HG03135 (cell line): ENCODE data around the gene GCN1.
A peak's percentile ranks its signal among the peaks of the same experiment; 100 is the strongest.

Experiments used
- ATAC-seq: cut with Tn5 transposase; IDR thresholded peaks from one replicate; pipeline ENCODE4 v1.9.1; 2021; ENCODE audit warnings: mild to moderate bottlenecking, moderate library complexity; ENCODE audit not compliant: unreplicated experiment

GCN1 gene

DNA sequence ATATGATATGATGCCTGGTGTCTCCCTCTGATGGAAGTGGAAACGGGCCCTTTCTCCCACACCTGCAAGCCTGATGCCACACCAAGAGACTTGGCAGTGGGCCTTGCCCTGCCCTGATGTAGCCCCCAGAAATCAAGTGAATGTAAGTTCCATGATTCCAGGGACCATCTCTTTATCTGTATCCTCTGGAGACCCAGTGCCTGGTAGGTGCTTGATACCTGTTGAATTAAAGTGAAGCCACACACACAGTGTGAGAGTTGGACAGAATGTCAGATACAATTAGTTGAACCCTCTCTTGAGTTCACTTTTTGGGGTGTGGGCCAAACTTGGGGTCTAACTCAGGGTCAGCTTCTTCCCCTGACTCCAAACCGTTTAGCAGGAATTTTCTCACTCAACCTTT is 73.2 kb downstream of the GCN1 start:
- no peak for ATAC-seq

DNA sequence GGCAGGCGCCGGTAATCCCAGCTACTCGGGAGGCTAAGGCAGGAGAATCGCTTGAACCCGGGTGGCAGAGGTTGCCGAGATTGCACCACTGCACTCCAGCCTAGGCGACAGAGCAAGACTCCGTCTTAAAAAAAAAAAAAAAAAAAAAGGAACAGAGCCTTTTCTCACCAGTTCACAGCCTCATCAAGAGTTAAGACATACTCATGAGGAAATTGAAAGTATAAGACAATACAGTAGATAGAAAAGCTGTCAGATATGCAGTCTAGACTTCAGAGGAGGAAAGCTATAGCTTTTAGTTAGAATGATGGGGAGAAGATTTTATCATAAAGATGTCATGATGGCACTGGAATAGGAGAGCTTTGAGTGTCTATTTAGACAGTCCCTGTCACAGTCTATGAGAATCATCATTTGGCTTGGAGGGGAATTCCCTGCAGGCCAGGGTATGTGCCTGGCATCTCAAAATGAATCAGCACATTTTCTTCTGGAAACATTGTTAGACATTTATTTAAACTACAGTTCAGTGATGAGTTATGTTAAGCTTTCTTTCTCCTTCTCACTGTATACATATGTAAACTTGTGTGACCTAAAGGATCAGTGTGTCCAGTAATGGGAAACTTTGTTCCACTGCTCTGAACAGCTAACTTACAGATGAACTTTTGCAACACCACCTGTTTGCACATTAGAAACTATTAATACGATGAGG is 75.1 kb downstream of the GCN1 start:
- ATAC-seq, result no peak

DNA sequence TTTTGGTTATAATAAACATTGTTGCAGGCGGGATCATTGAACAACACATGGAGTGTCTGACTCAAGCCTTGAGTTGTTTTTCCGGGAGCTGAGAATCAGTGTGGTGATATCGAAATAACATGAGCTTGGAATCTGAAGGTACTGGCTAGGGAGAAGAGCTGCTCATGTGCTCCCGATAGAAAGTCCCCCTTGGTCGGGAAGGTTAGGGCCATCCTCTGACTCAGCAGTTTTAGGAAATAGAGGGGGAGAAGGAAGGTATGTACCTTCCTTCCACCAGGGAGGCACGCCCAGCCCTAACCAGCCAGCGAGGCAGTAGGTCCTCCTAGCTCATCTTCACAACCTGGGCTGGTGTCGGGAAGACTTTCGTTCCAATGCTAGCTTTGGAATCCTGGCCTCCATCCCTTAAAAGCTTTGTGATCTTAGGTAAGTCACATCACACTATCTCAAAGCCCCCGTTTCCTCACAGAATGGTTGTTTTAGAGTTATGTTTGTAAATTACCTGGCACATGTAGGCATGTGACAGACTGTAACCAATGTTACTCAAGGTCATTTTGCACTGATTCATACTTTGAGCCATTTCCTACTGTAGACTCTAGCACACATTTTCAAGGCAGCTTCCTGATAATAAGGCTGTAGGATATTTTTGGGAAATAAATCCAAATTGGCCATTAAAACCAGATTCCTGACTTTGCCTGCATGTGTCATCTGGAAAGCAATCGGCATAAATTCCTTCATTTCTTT is 76.0 kb downstream of the GCN1 start:
- no peak for ATAC-seq

DNA sequence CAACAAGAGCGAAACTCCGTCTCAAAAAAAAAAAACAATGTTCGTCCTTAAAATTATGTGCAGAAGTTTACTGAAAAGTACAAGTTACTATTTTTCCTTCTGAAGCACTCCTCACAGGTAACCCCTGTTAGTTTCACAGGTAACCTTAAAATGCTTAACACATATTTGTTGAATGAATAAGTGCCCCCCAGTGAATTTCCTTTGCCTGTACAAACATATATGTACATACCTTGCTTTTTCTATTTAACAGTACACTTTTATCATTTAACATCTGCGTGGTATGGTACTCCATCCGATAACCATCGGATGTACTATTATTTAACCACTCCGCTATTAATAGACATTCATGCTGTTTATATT is 76.6 kb downstream of the GCN1 start:
- ATAC-seq, result no peak

DNA sequence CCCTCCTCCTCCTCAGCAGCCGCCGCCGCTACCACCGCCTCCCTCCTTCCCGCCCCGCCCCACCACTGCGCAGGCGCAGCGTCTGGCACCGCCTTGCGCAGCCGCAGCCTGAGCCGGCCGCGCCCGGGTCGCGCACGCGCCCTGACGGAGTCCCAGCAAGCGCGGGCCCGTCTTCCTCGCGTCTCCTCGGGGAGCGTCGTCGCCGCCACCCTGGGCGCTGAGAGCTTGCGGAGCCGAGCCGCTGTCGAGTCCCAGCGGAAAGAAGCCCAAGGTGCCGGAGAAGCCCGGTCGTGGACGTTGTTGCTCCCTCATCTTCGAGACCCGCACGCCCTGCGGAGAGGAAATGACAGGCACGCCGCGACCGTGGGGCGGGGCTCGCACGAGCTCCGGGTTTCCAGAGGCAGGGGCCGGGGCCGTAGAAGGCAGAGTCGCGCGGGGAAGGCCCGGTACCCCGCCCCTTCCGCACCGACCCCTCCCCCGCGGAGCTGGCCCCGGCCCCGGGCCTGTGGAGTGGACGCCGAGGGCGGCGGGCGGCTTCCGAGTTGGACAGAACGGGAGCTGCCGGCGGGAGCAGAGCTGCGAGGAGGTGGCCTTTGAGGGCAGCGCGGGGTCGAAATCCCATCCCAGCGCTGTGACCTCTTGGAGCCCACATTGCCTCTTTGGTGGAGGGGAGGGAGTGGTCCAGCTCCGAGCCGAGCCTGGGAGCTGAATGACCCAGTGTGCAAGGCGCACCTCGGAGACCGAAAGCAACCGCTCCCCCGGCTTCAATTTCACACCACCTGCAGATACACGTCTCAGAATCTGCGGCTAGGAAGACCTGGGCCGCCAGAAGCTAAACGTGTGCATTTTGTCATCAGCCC is 77.5 kb downstream of the GCN1 start:
- ATAC-seq, result peak; percentile 48

DNA sequence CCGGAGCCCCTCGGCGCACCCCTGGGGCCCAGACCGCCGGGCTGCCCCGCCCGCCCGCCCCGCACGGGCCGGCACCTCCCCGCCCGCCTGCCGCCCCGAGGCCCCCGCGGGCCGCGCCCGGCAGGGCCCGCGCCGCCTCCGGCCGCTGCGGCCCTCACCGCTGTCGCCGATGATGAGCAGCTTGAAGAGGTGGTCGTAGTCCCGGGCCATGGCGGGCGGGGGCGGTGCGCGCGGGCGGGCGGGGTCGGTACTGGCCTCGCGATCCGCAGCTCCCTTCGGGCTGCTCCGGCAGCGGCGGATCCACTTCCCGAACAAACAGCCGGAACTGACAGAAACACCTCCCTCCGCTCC is 78.1 kb downstream of the GCN1 start, which contains the start of gene RAB35:
RAB35 (minus strand) TSS at position 313 of the 351 bp plus-strand sequence; CDS start at position 210, 103 bp downstream.
- ATAC-seq, result no peak

DNA sequence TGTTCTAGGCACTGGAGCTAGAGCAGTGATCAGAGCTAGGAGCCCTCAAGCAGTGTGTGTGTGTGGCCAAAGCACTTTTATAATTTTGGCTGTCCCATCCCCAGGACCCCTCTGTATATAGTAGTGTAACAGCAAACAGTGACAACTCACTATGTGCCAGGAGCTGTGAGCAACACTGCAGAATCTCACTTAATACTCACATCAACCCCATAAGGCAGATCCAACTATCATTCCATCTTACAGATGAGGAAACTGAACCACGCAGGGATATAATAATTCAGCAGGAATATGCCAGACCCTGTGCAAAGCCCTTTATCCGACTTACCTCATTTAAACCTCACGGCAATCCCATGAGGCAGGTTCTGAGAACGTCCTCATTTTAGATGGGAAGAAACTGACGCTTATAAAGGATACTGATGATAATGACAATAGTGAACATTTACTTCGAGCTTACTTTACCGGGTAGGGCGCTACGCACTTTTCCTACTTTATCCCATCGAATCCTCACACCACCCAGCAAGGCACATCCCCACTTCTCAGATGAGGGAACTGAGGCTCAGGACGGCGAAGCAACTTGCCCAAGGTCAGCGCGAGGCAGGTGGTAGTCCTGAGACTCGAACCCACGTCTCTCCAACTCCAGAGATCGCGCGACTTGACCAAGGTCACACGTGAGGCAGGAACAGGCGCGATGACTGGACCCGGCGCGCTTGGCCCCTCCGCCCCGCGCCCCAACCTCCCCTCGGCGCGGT is 78.6 kb downstream of the GCN1 start:
- peak; percentile 8 for ATAC-seq

DNA sequence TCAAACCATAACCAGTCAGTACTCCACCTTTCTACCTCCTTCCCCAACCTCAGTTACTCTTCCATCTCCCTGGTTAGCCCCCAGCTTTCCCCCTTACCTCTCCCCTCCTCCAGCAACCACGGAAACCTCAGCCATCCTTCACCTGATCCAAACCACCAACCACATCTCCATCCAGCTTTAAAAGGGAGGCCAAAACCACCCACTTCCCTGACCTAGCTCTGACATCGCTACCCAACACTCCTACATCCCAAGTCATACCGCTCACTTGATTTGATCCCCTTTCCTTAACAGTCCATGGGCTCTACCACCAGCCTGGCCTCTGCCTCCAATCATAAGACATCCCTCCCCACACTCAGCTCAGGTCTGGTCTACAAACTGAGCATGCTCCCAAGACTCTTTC is 79.4 kb downstream of the GCN1 start:
- no peak for ATAC-seq

DNA sequence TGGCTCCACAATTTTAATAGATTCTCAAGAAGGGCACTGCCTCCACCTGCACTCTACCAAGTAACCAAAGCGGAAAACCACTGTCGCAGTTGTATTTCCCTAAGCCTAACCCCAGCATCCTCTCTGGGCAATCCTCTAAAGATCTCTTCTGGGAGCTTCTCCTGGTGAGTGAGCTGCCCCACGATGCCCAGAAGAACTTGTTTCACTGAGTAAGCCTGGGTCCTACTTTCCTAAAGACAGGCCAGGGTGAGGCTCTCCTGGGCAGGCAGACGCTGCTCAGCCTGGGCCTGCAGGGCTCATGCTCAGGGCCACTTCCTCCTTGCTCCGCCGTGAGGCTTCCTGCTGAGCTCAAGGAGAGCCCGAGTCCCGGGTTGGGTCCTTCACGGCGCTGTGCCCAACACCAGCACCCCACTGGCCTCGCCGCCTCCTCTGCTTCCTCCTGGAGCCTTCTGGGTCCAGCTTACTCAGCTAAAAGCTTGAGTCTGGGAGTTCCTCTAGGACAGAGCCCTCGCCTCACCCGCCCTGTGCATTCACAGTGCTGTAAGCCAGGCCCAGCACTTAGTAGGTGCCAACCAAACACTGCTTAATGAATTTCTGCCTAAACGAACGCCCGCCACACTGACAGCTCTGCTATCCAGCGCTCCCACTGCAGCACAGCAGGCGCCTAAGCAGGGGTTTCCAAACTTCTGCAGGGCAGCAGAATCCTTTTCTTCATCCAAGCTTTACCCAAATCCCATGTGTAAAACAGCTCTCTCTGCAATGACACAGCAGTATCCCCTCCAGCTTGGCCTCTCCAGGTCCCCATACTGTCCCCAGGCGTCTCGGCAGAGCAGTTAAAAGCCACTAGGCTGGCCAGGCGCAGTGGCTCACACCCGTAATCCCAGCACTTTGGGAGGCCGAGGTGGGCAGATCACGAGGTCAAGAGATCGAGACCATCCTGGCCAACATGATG is 83.7 kb downstream of the GCN1 start:
- peak; percentile 53 for ATAC-seq

DNA sequence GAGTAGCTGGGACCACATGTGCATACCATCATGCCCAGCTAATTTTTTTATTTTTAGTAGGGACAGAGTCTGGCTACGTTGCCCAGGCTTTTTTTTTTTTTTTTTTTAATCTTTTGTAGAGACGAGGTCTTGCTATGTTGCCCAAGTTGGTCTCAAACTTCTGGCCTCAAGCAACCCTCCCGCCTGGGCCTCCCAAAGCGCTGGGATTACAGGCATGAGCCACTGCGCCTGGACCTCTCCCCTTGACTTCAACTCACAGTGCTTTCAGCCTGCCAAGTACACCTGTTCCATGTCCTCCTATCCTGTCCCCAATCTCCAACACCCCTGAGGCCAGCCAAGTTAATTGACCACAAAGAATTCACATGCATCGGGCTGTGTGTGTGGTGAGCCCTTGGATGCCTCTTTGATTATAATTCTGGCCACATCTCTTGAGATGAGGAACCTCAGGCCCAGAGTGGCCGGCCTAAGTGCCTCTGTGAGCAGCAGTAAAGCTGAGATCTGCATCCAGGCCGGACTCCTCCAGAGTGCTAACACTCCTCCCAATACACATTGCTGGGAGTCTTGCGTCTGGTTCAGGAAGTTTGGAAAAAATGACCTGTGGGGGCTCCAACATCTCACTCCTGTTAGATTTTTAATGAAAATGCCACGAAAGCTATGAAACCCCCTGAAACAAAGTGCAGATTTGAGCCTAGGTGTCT is 84.8 kb downstream of the GCN1 start:
- ATAC-seq, result no peak

DNA sequence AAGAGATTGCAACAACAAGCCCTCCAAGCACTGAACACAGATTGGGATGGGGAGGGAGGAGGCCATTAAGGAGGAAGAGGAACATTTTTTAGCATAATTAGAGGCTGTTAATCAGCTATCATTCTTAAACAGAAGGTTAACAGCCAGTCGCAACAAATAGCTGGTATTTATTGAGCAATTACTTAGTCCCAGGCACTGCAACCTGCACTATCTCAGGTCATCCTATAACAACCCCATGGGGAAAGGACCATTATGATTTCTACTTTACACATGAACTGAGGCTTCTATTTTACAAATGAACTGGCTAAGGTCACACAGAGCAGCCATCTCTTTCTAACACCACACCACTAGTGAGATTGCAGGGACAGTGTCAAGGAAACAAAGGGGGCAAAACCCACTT is 88.4 kb downstream of the GCN1 start:
- ATAC-seq, result no peak

DNA sequence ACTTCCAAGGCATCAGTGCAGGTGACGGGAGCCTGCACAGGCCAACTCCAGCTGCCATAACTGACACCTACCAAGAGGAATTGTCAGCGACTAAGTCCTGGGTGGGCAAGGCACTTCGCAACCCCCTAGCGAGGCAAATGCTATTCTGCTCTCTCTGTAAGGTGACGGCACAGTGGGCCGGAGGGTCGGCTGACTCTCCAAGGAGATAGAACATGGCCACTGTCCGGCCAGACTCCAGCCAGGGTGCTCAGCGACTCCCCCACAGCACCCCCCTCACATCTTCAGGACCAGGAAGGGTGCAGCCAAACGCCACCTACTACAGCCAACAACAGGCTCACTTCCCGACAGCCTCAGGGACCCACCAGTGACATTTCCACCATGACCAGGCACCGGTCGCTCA is 91.1 kb downstream of the GCN1 start:
- ATAC-seq, result no peak

DNA sequence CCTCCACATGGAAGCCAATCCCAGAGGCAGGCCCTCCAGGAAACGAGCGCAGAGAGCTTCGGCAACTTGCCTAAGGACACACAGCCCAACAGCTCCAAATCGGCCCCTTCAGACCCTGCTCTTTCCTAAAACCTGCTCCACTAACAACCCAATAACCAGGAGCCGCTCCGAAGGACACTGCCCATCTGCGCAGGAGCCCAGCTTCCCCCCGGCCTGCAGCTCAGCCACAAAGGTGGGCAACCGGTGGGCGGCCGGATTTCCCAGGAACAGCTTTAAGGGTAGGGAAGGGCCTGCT is 91.5 kb downstream of the GCN1 start:
- ATAC-seq, result no peak

DNA sequence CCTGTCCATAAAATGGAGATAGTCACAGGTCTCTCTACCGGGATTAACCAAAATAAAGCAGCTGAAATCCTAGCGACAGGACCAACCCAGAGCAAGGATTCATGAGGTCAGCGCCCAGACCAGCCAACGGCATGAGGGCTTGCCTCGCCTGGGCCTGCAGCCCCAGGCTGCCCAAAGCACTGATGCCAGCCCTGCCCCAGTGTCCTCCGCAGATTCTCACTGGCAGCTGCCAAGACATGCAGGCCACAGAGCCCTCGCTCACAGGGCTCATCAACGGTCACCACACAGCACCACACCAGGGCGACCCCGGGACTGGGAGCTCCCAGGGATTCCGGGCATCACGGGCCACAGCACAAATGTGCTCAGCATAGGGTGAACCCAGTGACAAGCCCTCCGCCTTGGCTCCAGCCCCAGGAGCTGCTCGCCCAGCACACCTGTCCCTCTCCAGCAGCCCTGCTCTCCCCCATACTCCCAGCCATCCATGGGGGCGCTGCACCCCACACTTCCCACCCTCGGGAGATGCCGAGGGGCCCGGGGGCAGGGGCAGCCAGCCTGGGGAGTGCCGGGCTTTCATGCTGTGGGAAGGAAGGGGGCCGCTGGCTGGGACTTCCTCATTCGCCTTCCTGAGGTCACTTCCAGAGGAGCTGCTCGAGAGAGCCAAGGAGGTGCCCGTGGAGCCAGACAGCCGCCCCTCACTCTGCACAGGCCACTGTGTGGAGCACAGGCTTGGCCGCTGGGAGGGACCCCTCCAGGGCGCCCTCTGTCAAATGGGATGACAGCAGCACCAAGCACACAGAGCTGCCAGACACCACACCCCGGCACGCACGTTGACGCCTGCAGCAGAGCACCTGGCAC is 92.1 kb downstream of the GCN1 start:
- ATAC-seq, result no peak

DNA sequence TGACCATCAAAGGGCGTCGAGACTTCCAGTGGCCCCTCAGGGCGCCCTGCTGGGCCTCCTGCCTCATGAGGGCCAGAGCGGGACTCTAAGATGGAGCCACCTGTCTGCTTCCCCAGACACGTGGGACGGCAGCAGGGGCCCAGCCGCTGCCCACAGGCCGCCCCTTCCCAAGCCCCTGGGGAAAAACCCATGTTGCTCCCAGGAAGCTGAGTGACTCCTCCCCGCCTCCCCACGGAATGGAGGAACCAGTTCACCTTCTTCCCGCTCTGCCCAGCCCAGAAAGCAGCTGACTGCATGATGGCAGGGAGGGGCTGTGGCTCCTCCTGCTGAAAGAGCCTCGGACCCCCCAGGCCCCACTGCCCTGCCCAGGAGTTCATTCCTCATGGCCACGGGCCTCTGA is 92.9 kb downstream of the GCN1 start:
- ATAC-seq, result no peak

DNA sequence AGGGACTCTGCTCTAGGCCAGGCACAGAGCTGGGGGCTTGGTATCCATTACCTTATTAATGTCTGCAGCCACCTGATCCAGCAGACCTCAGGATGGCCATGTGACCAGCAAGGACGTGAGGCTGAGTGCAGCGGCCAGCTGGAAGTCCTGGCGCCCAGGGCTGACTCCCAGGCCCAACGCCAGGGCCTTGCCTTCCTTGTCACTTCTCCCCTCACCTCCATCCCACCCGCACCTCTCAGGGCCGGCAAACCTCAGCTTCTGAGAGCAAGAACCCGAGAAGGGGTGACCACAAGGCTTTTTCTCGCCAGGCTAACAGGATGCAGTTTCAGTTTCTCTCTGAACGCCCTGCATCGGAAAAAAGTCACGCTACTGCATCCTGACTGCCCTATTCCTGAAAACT is 93.3 kb downstream of the GCN1 start:
- ATAC-seq, result no peak

DNA sequence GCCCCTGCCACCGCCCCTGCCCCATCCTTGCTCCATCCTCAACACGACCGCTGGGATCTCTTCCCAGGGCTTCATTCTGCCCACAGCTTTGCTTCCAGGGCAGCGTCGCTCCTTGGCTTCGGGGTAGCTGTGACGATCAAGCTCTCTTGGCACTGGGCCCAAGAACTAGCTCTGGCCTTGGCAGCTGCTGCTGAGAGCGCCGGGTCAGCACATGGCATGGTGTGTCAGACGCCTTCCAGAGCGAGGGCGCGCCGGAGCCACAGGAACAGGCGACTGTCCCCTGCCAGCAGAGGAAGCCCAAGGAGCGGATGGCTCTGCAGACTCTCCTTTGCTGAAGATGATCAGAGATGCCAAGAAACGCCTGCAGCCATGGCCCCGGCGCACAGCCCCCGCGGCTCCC is 93.9 kb downstream of the GCN1 start:
- ATAC-seq, result no peak

DNA sequence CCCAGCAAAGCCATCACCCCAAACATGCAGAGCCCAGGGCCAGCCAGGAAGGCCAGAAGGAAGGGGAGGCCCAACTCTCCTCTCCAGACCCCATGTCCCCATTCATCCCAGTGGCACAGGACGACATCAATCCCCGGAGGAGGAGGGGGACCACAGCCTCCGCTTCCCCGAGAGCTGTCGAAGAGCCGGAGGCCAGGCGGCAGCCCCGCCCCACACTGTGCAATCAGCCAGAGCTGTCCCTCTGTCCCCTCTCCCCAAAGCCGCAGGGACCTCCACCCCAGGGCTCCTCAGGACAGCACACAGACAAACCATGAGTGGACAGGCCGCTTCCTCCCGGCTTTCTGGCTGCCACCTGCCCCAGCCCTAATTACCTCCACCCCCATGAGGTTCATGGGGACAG is 94.8 kb downstream of the GCN1 start:
- no peak for ATAC-seq
